HepG2 (cell line): Measurements from ENCODE around the gene FAHD2A.

Experiments used
- ERF ChIP-seq: IDR thresholded peaks from 2 replicates; pipeline ENCODE4 v1.6.1; 2018; ENCODE audit warnings: missing biosample characterization, missing genetic modification reagents
- EZH2 ChIP-seq: conservative IDR thresholded peaks from 2 replicates; pipeline ENCODE4 v1.6.1; 2012; ENCODE audit warnings: mild to moderate bottlenecking, low read depth, low read length, moderate library complexity
- FOXK1 ChIP-seq: sonication (generic); formaldehyde crosslinking; IDR thresholded peaks from 2 replicates; pipeline ENCODE4 v1.4.0; 2020; ENCODE audit warnings: low read depth, missing genetic modification reagents, borderline replicate concordance
- NFRKB ChIP-seq: fragments of 450-650 bp; IDR thresholded peaks from 2 replicates; pipeline ENCODE4 v1.6.1; 2017
- NFYB ChIP-seq: sonication (generic); formaldehyde crosslinking; IDR thresholded peaks from 2 replicates; pipeline ENCODE4 v1.4.0; 2020; ENCODE audit warnings: missing genetic modification reagents
- SRF ChIP-seq: IDR thresholded peaks from 2 replicates; pipeline ENCODE4 v1.6.1; 2011; ENCODE audit warnings: mild to moderate bottlenecking, low read depth, low read length, moderate library complexity
- ZNF724P ChIP-seq: sonication (generic); formaldehyde crosslinking; IDR thresholded peaks from 2 replicates; pipeline ENCODE4 v1.8.0; 2022; ENCODE audit warnings: missing genetic modification reagents, borderline replicate concordance
- ZNF788 ChIP-seq: sonication (generic); formaldehyde crosslinking; IDR thresholded peaks from 2 replicates; pipeline ENCODE4 v1.5.0; 2020; ENCODE audit warnings: mild to moderate bottlenecking, missing genetic modification reagents, borderline replicate concordance
- ZSCAN29 ChIP-seq: sonication (generic); formaldehyde crosslinking; conservative IDR thresholded peaks from 2 replicates; pipeline ENCODE4 v1.4.0; 2020; ENCODE audit warnings: mild to moderate bottlenecking, missing genetic modification reagents
- TF ChIP-seq, protein P1 (sequence below): sonication (generic); formaldehyde crosslinking; IDR thresholded peaks from 2 replicates; pipeline ENCODE4 v1.5.0; 2020; ENCODE audit warnings: mild to moderate bottlenecking, missing genetic modification reagents, moderate library complexity
- TF ChIP-seq, protein P2 (sequence below), 2 experiments: IDR thresholded peaks; 2 replicates each; pipeline ENCODE4 v1.6.1; 2011 to 2012; ENCODE audit warnings: low read length in 2 of 2, borderline replicate concordance in 1 of 2, low read depth in 1 of 2, mild to moderate bottlenecking in 1 of 2, moderate library complexity in 1 of 2

DNA sequence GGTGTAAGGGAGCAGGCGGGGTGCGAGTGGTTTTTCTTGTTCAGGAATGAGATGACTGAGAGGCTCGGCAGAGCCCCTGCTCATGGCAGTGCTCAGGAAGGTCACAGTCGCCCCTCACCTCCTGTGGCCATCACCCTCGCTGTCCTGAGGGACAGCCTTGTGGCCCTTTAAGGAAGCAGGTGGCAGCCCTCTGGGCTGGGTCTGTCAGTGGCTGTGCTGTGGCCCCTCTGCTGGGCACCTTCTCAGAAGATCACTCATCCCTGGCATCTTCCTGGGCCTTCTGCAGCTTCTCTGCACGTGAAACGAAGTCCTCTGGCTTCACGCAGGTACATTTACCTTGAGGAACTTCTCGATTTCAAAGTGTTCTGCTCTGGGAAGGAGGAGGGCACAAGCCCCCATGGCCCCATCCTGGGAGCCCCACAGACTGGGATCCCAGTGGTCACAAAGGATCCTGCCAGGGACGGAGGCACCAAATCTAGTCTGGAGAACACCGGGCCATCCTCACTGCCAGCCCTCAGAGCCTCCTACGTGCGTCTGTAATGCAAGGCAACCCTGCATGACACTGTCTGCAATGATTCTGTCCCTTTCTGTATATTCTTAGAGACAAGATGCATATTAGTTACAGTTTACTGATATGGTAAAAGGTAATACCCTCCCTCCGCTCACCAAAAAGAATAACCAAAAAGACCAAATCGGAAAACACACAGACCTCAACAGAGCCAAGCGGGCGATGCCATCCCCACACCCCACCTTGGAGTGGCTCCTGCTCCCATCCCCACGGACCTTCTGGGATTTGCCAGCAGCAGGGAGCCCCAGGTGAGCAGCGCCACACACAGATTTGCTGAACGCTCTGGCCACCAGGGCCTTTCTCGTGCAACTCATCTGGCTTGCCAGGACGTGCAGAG is 25.9 kb upstream of the FAHD2A start:
- TF ChIP-seq ZNF724P (CRISPR knock-in tag) (no peak), EZH2 (no peak), SRF (no peak), NFYB (no peak), ZSCAN29 (CRISPR knock-in tag) (no peak), ERF (CRISPR knock-in tag) (no peak), NFRKB (no peak), ZNF788 (CRISPR knock-in tag) (no peak), FOXK1 (CRISPR knock-in tag) (no peak)
- TF ChIP-seq, protein P1, sequence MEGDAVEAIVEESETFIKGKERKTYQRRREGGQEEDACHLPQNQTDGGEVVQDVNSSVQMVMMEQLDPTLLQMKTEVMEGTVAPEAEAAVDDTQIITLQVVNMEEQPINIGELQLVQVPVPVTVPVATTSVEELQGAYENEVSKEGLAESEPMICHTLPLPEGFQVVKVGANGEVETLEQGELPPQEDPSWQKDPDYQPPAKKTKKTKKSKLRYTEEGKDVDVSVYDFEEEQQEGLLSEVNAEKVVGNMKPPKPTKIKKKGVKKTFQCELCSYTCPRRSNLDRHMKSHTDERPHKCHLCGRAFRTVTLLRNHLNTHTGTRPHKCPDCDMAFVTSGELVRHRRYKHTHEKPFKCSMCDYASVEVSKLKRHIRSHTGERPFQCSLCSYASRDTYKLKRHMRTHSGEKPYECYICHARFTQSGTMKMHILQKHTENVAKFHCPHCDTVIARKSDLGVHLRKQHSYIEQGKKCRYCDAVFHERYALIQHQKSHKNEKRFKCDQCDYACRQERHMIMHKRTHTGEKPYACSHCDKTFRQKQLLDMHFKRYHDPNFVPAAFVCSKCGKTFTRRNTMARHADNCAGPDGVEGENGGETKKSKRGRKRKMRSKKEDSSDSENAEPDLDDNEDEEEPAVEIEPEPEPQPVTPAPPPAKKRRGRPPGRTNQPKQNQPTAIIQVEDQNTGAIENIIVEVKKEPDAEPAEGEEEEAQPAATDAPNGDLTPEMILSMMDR (CRISPR knock-in tag) = no peak
- TF ChIP-seq, protein P2, sequence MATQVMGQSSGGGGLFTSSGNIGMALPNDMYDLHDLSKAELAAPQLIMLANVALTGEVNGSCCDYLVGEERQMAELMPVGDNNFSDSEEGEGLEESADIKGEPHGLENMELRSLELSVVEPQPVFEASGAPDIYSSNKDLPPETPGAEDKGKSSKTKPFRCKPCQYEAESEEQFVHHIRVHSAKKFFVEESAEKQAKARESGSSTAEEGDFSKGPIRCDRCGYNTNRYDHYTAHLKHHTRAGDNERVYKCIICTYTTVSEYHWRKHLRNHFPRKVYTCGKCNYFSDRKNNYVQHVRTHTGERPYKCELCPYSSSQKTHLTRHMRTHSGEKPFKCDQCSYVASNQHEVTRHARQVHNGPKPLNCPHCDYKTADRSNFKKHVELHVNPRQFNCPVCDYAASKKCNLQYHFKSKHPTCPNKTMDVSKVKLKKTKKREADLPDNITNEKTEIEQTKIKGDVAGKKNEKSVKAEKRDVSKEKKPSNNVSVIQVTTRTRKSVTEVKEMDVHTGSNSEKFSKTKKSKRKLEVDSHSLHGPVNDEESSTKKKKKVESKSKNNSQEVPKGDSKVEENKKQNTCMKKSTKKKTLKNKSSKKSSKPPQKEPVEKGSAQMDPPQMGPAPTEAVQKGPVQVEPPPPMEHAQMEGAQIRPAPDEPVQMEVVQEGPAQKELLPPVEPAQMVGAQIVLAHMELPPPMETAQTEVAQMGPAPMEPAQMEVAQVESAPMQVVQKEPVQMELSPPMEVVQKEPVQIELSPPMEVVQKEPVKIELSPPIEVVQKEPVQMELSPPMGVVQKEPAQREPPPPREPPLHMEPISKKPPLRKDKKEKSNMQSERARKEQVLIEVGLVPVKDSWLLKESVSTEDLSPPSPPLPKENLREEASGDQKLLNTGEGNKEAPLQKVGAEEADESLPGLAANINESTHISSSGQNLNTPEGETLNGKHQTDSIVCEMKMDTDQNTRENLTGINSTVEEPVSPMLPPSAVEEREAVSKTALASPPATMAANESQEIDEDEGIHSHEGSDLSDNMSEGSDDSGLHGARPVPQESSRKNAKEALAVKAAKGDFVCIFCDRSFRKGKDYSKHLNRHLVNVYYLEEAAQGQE (IDR thresholded peaks at IDR 0.05; ENCODE audit: borderline replicate concordance in 1 of 2, low read depth in 1 of 2, low read length in 2 of 2) = no peak
